SH-SY5Y (cell line): Measurements from ENCODE around the gene PDHX.

Experiments
- GATA2 ChIP-seq: IDR thresholded peaks from 2 replicates; pipeline ENCODE4 v1.6.1; 2011; ENCODE audit warnings: mild to moderate bottlenecking, low read depth, low read length
- GATA3 ChIP-seq: IDR thresholded peaks from 2 replicates; pipeline ENCODE4 v1.6.1; 2011; ENCODE audit warnings: low read depth, mild to moderate bottlenecking, low read length, moderate library complexity

DNA sequence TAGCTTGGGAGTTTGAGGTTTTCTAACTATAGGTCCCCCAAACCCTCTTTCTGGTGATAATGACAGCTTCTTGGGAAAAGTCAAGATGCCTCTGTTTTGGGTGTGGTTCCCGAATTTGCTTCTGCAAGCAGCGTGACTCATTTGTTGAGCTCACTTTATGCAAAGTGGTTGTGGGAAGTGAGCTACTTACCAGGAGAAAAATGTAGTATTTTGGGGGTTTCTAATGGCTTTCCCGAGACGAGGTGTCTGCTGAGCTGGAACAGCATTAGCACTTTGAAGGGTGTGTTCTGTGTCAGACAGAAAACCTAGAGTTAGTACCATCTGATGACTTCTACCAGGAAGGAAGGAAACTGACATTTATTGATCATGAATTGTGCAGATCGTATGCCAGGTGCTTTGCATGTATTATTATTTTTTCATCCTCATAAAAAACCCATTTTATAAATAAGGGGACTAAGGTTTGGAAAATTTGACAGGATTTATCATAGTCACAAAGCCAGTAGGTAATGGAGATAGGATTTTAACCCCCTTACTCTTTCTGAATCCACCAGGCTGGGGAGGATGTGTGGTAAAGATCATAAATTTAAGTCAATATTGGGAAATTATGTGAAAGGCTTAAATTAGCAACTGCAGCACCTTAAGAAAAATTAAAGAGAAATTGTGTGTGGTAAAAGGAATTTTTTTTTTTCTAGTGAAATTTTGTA lies 113.7 kb downstream of the PDHX start:
- TF ChIP-seq GATA2 (no peak), GATA3 (no peak)
